Cerebellar nuclear complex (tissue), 1 donor: ENCODE data around the gene TFEC.
"Not testable (repeated sequence)": the region's sequence is repeated elsewhere in the genome, so short reads cannot be mapped to it uniquely, and the experiment has no call there.

Experiments
- DNase-seq, 2 experiments: peaks; one replicate each; lab custom pipeline; 2025; lab: John Stamatoyannopoulos, UW

TFEC gene

GRCh38 chr7:115929736-115930135 lies 100.8 kb downstream of the TFEC start:
- DNase-seq, result not testable (repeated sequence)

DNA sequence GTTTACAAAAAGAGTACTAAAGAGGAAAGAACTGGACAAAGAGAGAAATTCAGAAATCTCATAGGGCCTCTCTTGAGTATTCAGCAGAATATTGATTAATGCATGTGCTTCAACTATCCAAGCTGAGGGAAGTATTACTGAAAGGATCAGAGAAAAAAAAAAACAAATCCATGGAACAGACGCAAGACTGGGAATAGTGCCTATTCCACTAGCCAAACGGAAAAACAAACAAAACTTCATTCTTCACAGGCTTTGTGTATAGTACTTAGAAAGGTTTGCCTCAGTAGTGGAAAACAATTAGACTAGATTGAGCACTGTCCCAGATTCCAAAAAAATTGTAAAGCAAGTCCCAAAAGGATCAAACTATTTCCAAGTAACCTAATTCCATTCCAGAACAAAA lies 106.2 kb downstream of the TFEC start:
- DNase-seq, result no peak

- no peak for DNase-seq
Observed at GRCh38 chr7:115920367-115920766, 110.2 kb downstream of the TFEC start.

GRCh38 chr7:115914951-115915350 lies 115.6 kb downstream of the TFEC start:
- DNase-seq, result no peak

DNA sequence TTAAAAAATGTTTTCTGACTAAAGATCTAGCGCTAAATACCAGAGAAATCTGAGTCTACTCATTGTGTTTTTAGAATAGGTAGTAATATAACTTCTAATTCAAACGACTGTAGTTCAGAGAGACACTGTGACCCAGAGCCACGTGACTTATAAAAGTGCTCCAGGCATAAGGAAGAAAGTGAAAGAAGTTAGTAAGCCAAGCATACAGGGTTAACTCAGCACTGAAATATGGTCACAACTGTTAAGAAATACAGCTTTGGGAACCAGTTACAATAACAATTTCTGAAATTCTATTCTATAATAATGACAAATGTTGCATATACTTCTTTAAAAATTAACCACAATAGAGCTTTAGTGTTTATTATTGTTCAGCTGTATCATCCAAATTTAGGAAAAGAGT lies 119.1 kb downstream of the TFEC start:
- no peak for DNase-seq

DNA sequence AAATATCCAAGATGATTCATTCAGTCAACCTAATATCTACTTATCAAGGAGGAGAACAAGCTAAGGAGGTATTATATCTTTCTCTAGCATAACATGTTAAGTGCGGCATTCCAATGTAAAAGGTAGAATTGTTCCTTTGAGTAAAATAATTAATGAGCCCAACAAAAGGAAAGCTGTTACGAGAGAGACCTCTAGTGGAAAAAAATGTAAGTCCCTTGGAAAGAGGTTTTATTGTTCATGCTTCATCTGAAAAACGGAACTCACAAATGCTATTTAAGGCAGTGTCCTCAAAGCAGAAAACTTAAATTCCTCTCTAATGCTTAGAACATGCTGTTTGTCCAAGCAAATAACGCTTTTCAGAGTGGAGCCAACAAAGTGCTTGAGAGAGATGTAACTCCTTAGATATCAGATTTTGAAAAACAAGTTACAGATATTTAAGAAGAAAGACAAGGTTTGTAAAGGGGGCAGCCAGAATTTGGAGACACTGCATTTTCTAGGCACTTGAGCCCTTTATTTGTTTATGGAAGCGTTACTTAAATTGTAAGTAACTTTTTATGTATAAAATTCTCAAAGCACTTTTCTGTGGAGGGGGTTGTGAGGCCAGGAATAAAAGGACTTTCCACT lies 119.9 kb downstream of the TFEC start:
- DNase-seq, result no peak

DNA sequence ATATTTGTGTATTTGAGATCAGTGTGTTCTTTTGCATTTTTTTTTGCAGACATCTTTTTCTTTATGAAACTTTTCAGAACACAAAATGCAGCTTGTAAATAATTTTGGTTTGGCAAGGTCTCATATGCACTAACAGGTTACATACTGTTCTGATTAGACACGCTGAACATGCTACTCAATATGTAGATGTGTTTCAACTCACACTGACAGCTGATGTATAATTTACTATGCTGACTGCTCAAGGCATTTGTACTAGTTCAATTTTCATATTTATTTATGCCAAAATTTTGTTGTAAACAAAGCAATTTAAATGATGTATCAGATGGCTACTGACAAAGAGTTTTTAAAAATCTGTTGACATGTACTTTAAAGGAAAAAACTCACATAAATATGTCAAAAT lies 123.8 kb downstream of the TFEC start:
- no peak for DNase-seq

GRCh38 chr7:115889669-115889984 lies 140.9 kb downstream of the TFEC start:
- no peak for DNase-seq

GRCh38 chr7:115888981-115889668 lies 141.4 kb downstream of the TFEC start:
- no peak for DNase-seq

- no peak for DNase-seq
Observed at GRCh38 chr7:115885550-115885949, 145.0 kb downstream of the TFEC start.
